ENCODE results near the gene ANKRD40CL. TPM values are rescaled to one million over a fixed set of nuclear protein-coding genes. Genes with fewer than 3 reads are reported as not detected.
A peak's percentile ranks its signal among the peaks of the same experiment; 100 is the strongest.
"Not testable (repeated sequence)": the region's sequence is repeated elsewhere in the genome, so short reads cannot be mapped to it uniquely, and the experiment has no call there.

The ANKRD40CL gene
- total RNA-seq, 2 experiments from 2014 or later, result not detected

- Mint-ChIP-seq H3K27ac (no peak overlapping the region), H3K9me3 (no peaks in the 10 kb centered on the region), H3K36me3 (ENCODE audit: low read depth) (peaks cover 43% of the 10 kb centered on the region), H3K4me3 (no peak overlapping the region), H3K27me3 (no peaks in the 10 kb centered on the region), H3K4me1 (peaks cover 42% of the 10 kb centered on the region)
- DNase-seq, result no peak
- ChIA-PET CTCF (no interaction called here), POLR2A (no interaction called here)
Observed at GRCh38 chr17:50737118-50737698, 30.1 kb downstream of the ANKRD40CL start.

- Mint-ChIP-seq H3K27me3 (no peaks in the 10 kb centered on the region), H3K36me3 (ENCODE audit: low read depth) (peaks cover 36% of the 10 kb centered on the region), H3K9me3 (no peaks in the 10 kb centered on the region), H3K27ac (peak overlapping the region; percentile 60), H3K4me1 (peaks cover 53% of the 10 kb centered on the region), H3K4me3 (no peak overlapping the region)
- ChIA-PET CTCF (interaction anchor here (1.1 kb wide), 1 partner anchor 10 kb away, joined by 3 read pairs; no protein-coding TSS in a partner anchor), POLR2A (no interaction called here)
- DNase-seq, result no peak
Observed at GRCh38 chr17:50735287-50735686, 32.0 kb downstream of the ANKRD40CL start.

GRCh38 chr17:50731575-50732460 is 35.5 kb downstream of the ANKRD40CL start:
- Mint-ChIP-seq H3K36me3 (ENCODE audit: low read depth) (peaks cover 17% of the 10 kb centered on the region), H3K4me3 (no peak overlapping the region)
- CTCF ChIA-PET, result interaction anchor here (0.6 to 1.1 kb wide), 3 partner anchors 10 to 63 kb away, joined by 3 read pairs; no protein-coding TSS in a partner anchor

GRCh38 chr17:50728881-50729765 is 38.2 kb downstream of the ANKRD40CL start:
- H3K27me3 Mint-ChIP-seq, result no peaks in the 10 kb centered on the region
- H3K36me3 Mint-ChIP-seq (ENCODE audit: low read depth), result peaks cover 13% of the 10 kb centered on the region
- ChIA-PET POLR2A (no interaction called here), CTCF (no interaction called here)
- no peak overlapping the region for H3K4me3 Mint-ChIP-seq
- peaks cover 41% of the 10 kb centered on the region for H3K4me1 Mint-ChIP-seq
- no peak for DNase-seq
- H3K9me3 Mint-ChIP-seq, result no peaks in the 10 kb centered on the region
- H3K27ac Mint-ChIP-seq, result no peak overlapping the region

More at GRCh38 chr17:50731575-50732460, 35.5 kb downstream of the ANKRD40CL start:
- Mint-ChIP-seq H3K4me1 (peaks cover 52% of the 10 kb centered on the region), H3K9me3 (no peaks in the 10 kb centered on the region), H3K27ac (peak overlapping the region; percentile 1), H3K27me3 (no peaks in the 10 kb centered on the region)
- POLR2A ChIA-PET, result no interaction called here
- DNase-seq, result no peak

- Mint-ChIP-seq H3K27ac (no peak overlapping the region), H3K9me3 (no peaks in the 10 kb centered on the region), H3K4me3 (no peak overlapping the region), H3K27me3 (no peaks in the 10 kb centered on the region), H3K4me1 (peaks cover 50% of the 10 kb centered on the region), H3K36me3 (ENCODE audit: low read depth) (peaks cover 13% of the 10 kb centered on the region)
- DNase-seq, result no peak
- CTCF ChIA-PET, result interaction anchor here (1.0 kb wide), 1 partner anchor 10 kb away, joined by 3 read pairs; no protein-coding TSS in a partner anchor
- POLR2A ChIA-PET, result no interaction called here
Observed at GRCh38 chr17:50728112-50728429, 39.2 kb downstream of the ANKRD40CL start.

- no peaks in the 10 kb centered on the region for H3K27me3 Mint-ChIP-seq
- ChIA-PET POLR2A (no interaction called here), CTCF (interaction anchor here (0.9 to 1.3 kb wide), 2 partner anchors 10 to 166 kb away, joined by 3 read pairs; partner anchors contain the start of gene CACNA1G)
- no peak overlapping the region for H3K27ac Mint-ChIP-seq
- peaks cover 14% of the 10 kb centered on the region for H3K36me3 Mint-ChIP-seq (ENCODE audit: low read depth)
- H3K4me3 Mint-ChIP-seq, result no peak overlapping the region
- no peak for DNase-seq
- no peaks in the 10 kb centered on the region for H3K9me3 Mint-ChIP-seq
- peaks cover 45% of the 10 kb centered on the region for H3K4me1 Mint-ChIP-seq
Observed at GRCh38 chr17:50725769-50726655, 41.3 kb downstream of the ANKRD40CL start.

GRCh38 chr17:50724622-50725021 is 42.7 kb downstream of the ANKRD40CL start:
- ChIA-PET POLR2A (interaction anchor here (0.7 kb wide), 1 partner anchor 19 kb away, joined by 3 read pairs; no protein-coding TSS in a partner anchor), CTCF (interaction anchor here (0.7 kb wide), 1 partner anchor 26 kb away, joined by 4 read pairs; no protein-coding TSS in a partner anchor)
- H3K27me3 Mint-ChIP-seq, DNase-seq, H3K9me3 Mint-ChIP-seq, H3K4me3 Mint-ChIP-seq, H3K27ac Mint-ChIP-seq: not testable (repeated sequence)
- H3K36me3 Mint-ChIP-seq (ENCODE audit: low read depth), result peaks cover 19% of the 10 kb centered on the region
- H3K4me1 Mint-ChIP-seq, result peaks cover 44% of the 10 kb centered on the region

- Mint-ChIP-seq H3K9me3 (no peaks in the 10 kb centered on the region), H3K27me3 (no peaks in the 10 kb centered on the region), H3K36me3 (ENCODE audit: low read depth) (peaks cover 19% of the 10 kb centered on the region), H3K4me1 (peaks cover 40% of the 10 kb centered on the region), H3K27ac (peak overlapping the region; percentile 57), H3K4me3 (peak overlapping the region; percentile 50)
- ChIA-PET CTCF (interaction anchor here (1.0 kb wide), 1 partner anchor 18 kb away, joined by 4 read pairs; no protein-coding TSS in a partner anchor), POLR2A (no interaction called here)
- no peak for DNase-seq
Observed at GRCh38 chr17:50722746-50723145, 44.6 kb downstream of the ANKRD40CL start.

- ChIA-PET POLR2A (interaction anchor here (0.6 kb wide), 1 partner anchor 148 kb away, joined by 3 read pairs; no protein-coding TSS in a partner anchor), CTCF (interaction anchor here (1.1 kb wide), 1 partner anchor 10 kb away, joined by 3 read pairs; no protein-coding TSS in a partner anchor)
- Mint-ChIP-seq H3K36me3 (ENCODE audit: low read depth) (peaks cover 16% of the 10 kb centered on the region), H3K9me3 (no peaks in the 10 kb centered on the region), H3K27ac (peak overlapping the region; percentile 99), H3K4me3 (peak overlapping the region; percentile 79), H3K27me3 (no peaks in the 10 kb centered on the region), H3K4me1 (peaks cover 31% of the 10 kb centered on the region)
- DNase-seq, result peak; percentile 44
Observed at GRCh38 chr17:50721194-50722010, 45.9 kb downstream of the ANKRD40CL start.

GRCh38 chr17:50719924-50720794 is 47.2 kb downstream of the ANKRD40CL start:
- ChIA-PET POLR2A (no interaction called here), CTCF (no interaction called here)
- H3K36me3 Mint-ChIP-seq (ENCODE audit: low read depth), result peaks cover 16% of the 10 kb centered on the region
- DNase-seq, result no peak
- peaks cover 27% of the 10 kb centered on the region for H3K4me1 Mint-ChIP-seq
- no peaks in the 10 kb centered on the region for H3K27me3 Mint-ChIP-seq
- H3K4me3 Mint-ChIP-seq, result peak overlapping the region; percentile 79
- H3K9me3 Mint-ChIP-seq, result no peaks in the 10 kb centered on the region
- peak overlapping the region; percentile 99 for H3K27ac Mint-ChIP-seq
